GM12874 (cell line): ENCODE results near the gene MYO18B.

Source experiments
- TF ChIP-seq, protein P1 (sequence below): IDR thresholded peaks from 2 replicates; pipeline ENCODE4 v1.5.1; 2011; ENCODE audit warnings: low read depth, mild to moderate bottlenecking, control low read depth, low read length, moderate library complexity; ENCODE audit not compliant: insufficient read depth

Gene MYO18B

DNA sequence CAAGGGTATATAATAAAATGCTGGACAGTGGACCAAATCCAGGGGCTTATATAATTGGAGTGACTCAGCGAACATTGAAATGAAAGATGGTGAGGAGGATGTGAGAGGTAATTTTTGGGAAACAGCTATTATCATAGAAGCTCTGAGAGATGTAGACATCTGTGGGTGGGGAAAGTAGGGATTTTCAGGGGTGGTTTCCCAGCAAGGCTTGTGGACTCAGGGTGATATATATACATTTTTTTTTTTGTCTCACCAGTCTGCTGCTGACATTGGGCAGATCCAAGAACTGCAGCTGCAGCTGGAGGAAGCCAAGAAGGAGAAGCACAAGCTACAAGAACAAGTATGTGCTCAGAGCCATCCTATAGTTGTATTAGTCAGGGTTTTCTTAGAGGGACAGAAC is 208.1 kb downstream of the MYO18B start:
- TF ChIP-seq, protein P1, sequence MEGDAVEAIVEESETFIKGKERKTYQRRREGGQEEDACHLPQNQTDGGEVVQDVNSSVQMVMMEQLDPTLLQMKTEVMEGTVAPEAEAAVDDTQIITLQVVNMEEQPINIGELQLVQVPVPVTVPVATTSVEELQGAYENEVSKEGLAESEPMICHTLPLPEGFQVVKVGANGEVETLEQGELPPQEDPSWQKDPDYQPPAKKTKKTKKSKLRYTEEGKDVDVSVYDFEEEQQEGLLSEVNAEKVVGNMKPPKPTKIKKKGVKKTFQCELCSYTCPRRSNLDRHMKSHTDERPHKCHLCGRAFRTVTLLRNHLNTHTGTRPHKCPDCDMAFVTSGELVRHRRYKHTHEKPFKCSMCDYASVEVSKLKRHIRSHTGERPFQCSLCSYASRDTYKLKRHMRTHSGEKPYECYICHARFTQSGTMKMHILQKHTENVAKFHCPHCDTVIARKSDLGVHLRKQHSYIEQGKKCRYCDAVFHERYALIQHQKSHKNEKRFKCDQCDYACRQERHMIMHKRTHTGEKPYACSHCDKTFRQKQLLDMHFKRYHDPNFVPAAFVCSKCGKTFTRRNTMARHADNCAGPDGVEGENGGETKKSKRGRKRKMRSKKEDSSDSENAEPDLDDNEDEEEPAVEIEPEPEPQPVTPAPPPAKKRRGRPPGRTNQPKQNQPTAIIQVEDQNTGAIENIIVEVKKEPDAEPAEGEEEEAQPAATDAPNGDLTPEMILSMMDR, result no peak

DNA sequence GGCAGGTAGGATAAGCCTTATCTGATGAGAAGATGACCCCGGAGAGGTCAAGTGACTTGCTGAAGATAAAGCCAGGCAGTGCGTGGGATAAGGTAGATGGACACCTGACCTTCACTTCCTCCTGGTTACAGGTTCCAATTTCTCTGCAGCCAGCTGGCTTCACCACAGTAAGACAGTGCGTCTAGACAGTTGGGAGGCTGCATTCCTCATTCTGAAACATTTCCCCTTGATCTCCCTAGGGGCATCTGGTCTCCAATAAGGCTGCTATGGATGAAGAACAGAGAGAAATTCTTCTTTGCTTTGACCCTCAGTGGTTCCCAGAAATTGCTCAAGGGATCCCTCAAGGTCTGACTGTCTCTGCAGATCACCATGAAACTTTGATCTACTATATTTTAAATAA is 211.3 kb downstream of the MYO18B start:
- TF ChIP-seq, protein P1, result no peak

DNA sequence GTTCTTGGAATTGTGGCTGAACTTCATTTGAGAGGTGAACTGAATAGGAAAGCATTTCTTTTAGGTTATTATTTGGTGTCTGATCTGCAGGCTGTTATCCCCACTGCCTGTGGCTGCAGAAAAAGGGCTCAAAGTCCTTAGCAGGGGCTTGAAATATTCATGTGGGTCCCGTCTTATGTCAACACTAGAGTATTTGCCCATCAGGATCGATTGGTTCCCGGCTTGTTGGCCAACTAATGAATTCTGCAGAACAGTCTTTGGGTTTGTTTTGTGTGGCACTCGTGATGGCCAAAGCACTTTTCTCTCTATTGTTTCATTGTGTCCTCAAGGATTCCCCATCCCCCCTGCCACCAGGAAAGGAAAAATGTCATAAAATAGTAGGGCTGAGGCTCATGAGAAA is 211.9 kb downstream of the MYO18B start:
- TF ChIP-seq, protein P1, result no peak

DNA sequence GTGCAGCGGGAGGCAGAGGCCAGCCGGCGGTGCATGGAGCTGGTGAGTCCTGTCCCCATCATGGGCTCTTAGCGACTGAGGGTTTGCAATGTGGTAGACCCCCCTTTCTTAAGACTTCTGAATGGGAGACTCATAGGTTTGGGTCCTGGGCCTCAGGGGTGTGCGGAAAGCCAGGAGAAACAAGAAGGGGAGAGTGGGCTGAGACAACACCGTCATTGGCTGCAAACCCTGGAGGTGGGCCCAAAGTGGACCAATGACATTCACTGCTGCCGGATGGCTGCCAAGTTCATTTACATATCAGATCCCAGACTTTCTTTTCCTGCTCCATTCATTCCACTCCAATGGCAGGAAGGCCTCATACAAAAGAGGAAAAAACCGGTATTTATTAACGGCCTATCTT is 213.3 kb downstream of the MYO18B start:
- TF ChIP-seq, protein P1, result no peak

DNA sequence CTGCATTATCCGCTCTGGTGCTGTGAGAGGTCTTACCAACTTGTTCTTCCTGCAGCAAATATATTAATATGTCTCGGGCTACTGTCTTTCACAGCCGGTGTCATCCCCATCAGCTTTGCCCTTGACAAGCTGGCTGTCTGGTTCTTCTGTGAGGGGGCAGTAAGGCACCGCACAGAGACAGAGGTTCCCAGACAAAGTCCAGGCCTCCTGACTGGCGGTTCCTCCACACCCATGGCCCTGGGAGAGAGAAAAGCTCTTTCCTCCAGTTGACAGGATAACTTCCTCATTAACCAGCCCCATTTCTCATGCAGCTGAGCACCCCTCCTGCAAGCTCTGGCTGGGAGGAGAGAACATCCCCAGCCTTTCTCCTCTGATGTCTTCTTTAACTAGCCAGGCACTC is 214.8 kb downstream of the MYO18B start:
- TF ChIP-seq, protein P1, result no peak

DNA sequence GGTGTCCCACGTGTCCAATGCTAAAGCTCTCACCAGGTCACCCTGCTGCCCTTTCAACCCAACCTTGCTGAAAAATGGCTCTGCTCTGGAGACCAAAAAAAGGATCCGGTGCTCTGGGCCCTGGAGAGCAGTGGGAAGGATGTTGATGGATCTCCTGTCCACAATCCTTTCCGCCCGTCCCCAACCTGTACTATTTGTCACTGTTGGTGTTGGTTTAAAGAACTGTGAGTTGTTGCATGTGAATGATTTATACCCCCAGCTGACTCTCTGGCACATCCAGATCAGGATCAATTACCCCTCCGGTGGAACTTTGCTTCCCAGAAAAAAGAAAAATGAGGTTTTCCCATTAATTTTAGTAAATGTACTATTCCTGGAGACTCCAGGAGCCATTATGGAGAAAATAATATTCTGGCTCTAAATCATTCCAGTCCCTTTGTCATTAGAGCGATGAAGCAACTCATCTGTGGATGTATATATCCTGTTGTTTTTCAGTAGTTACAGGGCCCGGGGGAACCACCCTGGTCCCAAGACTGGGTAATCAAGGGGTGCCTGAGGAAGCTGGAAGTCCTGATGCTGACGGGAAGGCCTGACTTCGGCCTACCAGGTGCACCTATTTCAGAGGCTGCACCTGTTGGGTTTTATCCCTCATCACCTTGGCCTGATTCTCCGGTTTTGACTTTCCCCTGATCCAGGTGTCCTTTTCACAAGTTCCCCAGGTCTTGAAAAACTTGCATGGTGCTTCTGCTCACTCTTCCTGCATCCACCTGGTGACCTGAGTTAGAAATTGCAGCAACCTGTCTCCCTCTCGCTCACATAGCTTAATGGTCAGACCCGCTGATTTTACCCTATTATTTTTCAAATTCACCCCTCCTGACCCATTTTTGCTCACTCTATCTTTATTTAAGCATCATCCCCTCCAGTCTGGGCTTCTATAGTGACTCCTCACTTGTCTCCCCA is 218.1 kb downstream of the MYO18B start:
- TF ChIP-seq, protein P1, result no peak

DNA sequence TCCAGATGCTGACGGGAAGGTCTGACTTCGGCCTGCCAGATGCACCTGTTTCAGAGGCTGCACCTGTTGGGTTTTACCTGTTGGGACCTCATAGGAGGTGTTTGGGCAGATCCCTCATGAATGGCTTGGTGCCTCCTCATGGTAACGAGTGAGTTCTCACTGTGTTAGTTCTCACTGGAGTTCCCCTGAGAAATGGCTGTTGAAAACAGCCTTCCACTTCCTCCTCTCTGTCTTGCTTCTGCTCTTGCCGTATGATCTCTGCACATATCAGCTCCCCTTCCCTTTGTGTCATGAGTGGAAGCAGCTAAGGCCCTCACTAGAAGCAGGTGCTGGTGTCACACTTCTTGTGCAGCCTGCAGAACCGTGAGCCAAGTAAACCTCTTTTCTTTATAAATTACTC is 219.7 kb downstream of the MYO18B start:
- TF ChIP-seq, protein P1, result no peak
